CD4-positive, alpha-beta T cell treated with Interleukin-4 for 4 hours (primary cell): Measurements from ENCODE around the gene EPHA6.
"Not testable (repeated sequence)": the region's sequence is repeated elsewhere in the genome, so short reads cannot be mapped to it uniquely, and the experiment has no call there.

Experiments
- DNase-seq: peaks from one replicate; pipeline ENCODE4 v3.0.0-alpha.2; 2020

Gene EPHA6

GRCh38 chr3:97297032-97297431, 482.6 kb downstream of the EPHA6 start:
- DNase-seq: no peak

- no peak for DNase-seq
These were observed 486.7 kb downstream of the EPHA6 start for GRCh38 chr3:97301114-97301513.

- no peak for DNase-seq
These were observed 491.8 kb downstream of the EPHA6 start for GRCh38 chr3:97306226-97306625.

- no peak for DNase-seq
These were observed 524.0 kb downstream of the EPHA6 start for GRCh38 chr3:97338375-97338774.

GRCh38 chr3:97340940-97341339, 526.5 kb downstream of the EPHA6 start:
- DNase-seq: no peak

GRCh38 chr3:97347780-97348179, 533.4 kb downstream of the EPHA6 start:
- no peak for DNase-seq

GRCh38 chr3:97350971-97351370, 536.6 kb downstream of the EPHA6 start:
- DNase-seq: no peak

- no peak for DNase-seq
These were observed 538.8 kb downstream of the EPHA6 start for GRCh38 chr3:97353176-97353575.

GRCh38 chr3:97359977-97360376, 545.6 kb downstream of the EPHA6 start:
- no peak for DNase-seq

- DNase-seq: no peak
These were observed 546.4 kb downstream of the EPHA6 start for GRCh38 chr3:97360804-97361203.

GRCh38 chr3:97384583-97384982, 570.2 kb downstream of the EPHA6 start:
- no peak for DNase-seq

- DNase-seq: no peak
These were observed 574.4 kb downstream of the EPHA6 start for GRCh38 chr3:97388774-97389173.

- DNase-seq: no peak
These were observed 575.5 kb downstream of the EPHA6 start for GRCh38 chr3:97389936-97390335.

- no peak for DNase-seq
These were observed 576.8 kb downstream of the EPHA6 start for GRCh38 chr3:97391167-97391566.

GRCh38 chr3:97409612-97410011, 595.2 kb downstream of the EPHA6 start:
- no peak for DNase-seq

- no peak for DNase-seq
These were observed 607.2 kb downstream of the EPHA6 start for GRCh38 chr3:97421565-97421964.

- no peak for DNase-seq
These were observed 610.6 kb downstream of the EPHA6 start for GRCh38 chr3:97425002-97425401.

GRCh38 chr3:97430601-97431000, 616.2 kb downstream of the EPHA6 start:
- DNase-seq: no peak

- DNase-seq: no peak
These were observed 618.5 kb downstream of the EPHA6 start for GRCh38 chr3:97432914-97433313.

- DNase-seq: no peak
These were observed 623.7 kb downstream of the EPHA6 start for GRCh38 chr3:97438131-97438530.

GRCh38 chr3:97439373-97439772, 625.0 kb downstream of the EPHA6 start:
- DNase-seq: no peak

GRCh38 chr3:97464035-97464434, 649.6 kb downstream of the EPHA6 start:
- no peak for DNase-seq

GRCh38 chr3:97470481-97470880, 656.1 kb downstream of the EPHA6 start:
- no peak for DNase-seq

- no peak for DNase-seq
These were observed 665.3 kb downstream of the EPHA6 start for GRCh38 chr3:97479740-97480139.

GRCh38 chr3:97480696-97481289, 666.4 kb downstream of the EPHA6 start:
- DNase-seq: not testable (repeated sequence)

- no peak for DNase-seq
These were observed 667.0 kb downstream of the EPHA6 start for GRCh38 chr3:97481416-97481815.
